Astrocyte of the spinal cord (primary cell): ENCODE results near the gene DIP2C.

Experiments
- DNase-seq: peaks from one replicate; pipeline ENCODE4 v3.0.0; 2011; ENCODE audit warnings: low read depth, low spot score
- H3K4me3 ChIP-seq: 2 replicates; pipeline ENCODE4 v1.5.1; 2011; ENCODE audit warnings: low read depth, mild to moderate bottlenecking, low read length, moderate library complexity
- CTCF ChIP-seq: IDR thresholded peaks from 2 replicates; pipeline ENCODE4 v1.5.1; 2012; ENCODE audit warnings: low read depth, mild to moderate bottlenecking, low read length, inconsistent platforms
- in situ Hi-C: cut with HindIII; loops from 2 replicates; pipeline ENCODE4 v1.10.0; 2017; ENCODE audit warnings: low sequenced_read_pairs

DIP2C gene

GRCh38 chr10:689121-689451 lies 382 bp downstream of the DIP2C start:
- H3K4me3 ChIP-seq: peak overlapping the region; percentile 63
- DNase-seq: no peak
- TF ChIP-seq CTCF: no peak
- in situ Hi-C loops: no loop called here

- peak; percentile 45 for DNase-seq
- TF ChIP-seq CTCF: no peak
- in situ Hi-C loops: no loop called here
- H3K4me3 ChIP-seq: peak overlapping the region; percentile 63
These were observed 952 bp downstream of the DIP2C start for GRCh38 chr10:688312-689120.

- in situ Hi-C loops: no loop called here
- TF ChIP-seq CTCF: no peak
- no peak for DNase-seq
- peak overlapping the region; percentile 63 for H3K4me3 ChIP-seq
These were observed 1.7 kb downstream of the DIP2C start for GRCh38 chr10:687583-688311.

DNA sequence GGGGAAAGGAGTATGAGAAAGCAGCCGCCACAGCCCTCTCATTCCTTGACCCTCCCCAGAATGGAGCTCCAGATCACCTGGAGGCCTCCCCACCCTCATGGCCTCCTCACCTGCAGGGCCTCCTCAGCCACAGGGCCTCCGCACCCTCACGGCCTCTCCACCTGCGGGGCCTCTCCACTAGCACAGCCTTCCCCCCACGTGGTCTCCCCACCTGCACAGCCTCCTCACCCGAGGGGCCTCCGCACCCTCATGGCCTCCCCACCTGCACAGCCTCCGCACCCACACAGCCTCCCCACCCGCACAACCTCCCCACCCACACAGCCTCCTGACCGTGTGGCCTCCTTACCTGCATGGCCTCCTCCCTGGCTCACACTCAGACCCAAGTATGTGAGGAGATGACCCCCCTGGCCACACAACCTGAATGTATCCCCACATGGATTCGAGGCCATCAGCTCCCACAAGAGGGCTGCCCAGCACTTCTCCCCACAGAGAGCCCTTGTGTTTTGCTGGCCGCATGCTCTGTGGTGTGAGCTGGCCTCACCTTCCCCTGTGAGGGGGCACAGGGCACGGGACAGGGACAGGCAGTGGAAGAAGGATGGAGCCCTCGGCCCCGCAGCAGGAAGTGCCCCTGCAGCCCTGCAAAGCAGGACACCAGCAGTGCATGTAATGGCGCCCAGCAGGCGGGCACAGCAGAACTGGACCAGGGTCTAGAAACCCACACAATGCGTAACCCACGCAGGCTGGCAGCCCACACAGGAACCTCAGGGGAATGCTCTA lies 3.1 kb downstream of the DIP2C start:
- no peak overlapping the region for H3K4me3 ChIP-seq

GRCh38 chr10:685613-686012 lies 3.9 kb downstream of the DIP2C start:
- in situ Hi-C loops: no loop called here
- TF ChIP-seq CTCF: no peak
- DNase-seq: no peak
- no peak overlapping the region for H3K4me3 ChIP-seq

More for the DNA sequence above, 3.1 kb downstream of the DIP2C start:
- in situ Hi-C loops: no loop called here
- no peak for DNase-seq
- no peak for TF ChIP-seq CTCF

- DNase-seq: peak; percentile 95
- peak overlapping the region; percentile 43 for H3K4me3 ChIP-seq
- peak; percentile 30 for TF ChIP-seq CTCF
- in situ Hi-C loops: no loop called here
These were observed 5.9 kb downstream of the DIP2C start for GRCh38 chr10:683448-684071.
